ENCODE data around the gene CEBPZ. TPM values are rescaled to one million over a fixed set of nuclear protein-coding genes. Genes with fewer than 3 reads are reported as not detected.
"Not testable (repeated sequence)": the region's sequence is repeated elsewhere in the genome, so short reads cannot be mapped to it uniquely, and the experiment has no call there.

Gene CEBPZ
- total RNA-seq, 1 donor from 2014 or later: 20.2 TPM

- DNase-seq (ENCODE audit: extremely low read depth, low read depth, low spot score): no peak
Measured at GRCh38 chr2:37219046-37219445, 12.3 kb downstream of the CEBPZ start.

GRCh38 chr2:37215250-37215649 is 16.1 kb downstream of the CEBPZ start:
- no peak for DNase-seq (ENCODE audit: extremely low read depth, low read depth, low spot score)

- no peak for DNase-seq (ENCODE audit: extremely low read depth, low read depth, low spot score)
Measured at GRCh38 chr2:37211939-37212338, 19.5 kb downstream of the CEBPZ start.

GRCh38 chr2:37211212-37211611 is 20.2 kb downstream of the CEBPZ start:
- no peak for DNase-seq (ENCODE audit: extremely low read depth, low read depth, low spot score)

GRCh38 chr2:37206760-37207159 is 24.6 kb downstream of the CEBPZ start:
- not testable (repeated sequence) for DNase-seq (ENCODE audit: extremely low read depth, low read depth, low spot score)

- DNase-seq (ENCODE audit: extremely low read depth, low read depth, low spot score): no peak
Measured at GRCh38 chr2:37205689-37206341, 25.6 kb downstream of the CEBPZ start.

- DNase-seq (ENCODE audit: extremely low read depth, low read depth, low spot score): not testable (repeated sequence)
Measured at GRCh38 chr2:37205071-37205661, 26.2 kb downstream of the CEBPZ start.

GRCh38 chr2:37203708-37204107 is 27.7 kb downstream of the CEBPZ start:
- DNase-seq (ENCODE audit: extremely low read depth, low read depth, low spot score): no peak

- DNase-seq (ENCODE audit: extremely low read depth, low read depth, low spot score): no peak
Measured at GRCh38 chr2:37201766-37202165, 29.6 kb downstream of the CEBPZ start.

GRCh38 chr2:37201208-37201607 is 30.2 kb downstream of the CEBPZ start:
- DNase-seq (ENCODE audit: extremely low read depth, low read depth, low spot score): no peak

- DNase-seq (ENCODE audit: extremely low read depth, low read depth, low spot score): no peak
Measured at GRCh38 chr2:37198681-37199065, 32.7 kb downstream of the CEBPZ start.

GRCh38 chr2:37196320-37197195 is 34.8 kb downstream of the CEBPZ start, which contains the start of gene CEBPZOS:
Gene CEBPZOS, plus strand, starts transcription at chr2:37196496. Its CDS starts 3,209 bp downstream, at chr2:37199705.
- DNase-seq (ENCODE audit: extremely low read depth, low read depth, low spot score): peak; percentile 44

GRCh38 chr2:37195862-37196319 is 35.5 kb downstream of the CEBPZ start:
- not testable (repeated sequence) for DNase-seq (ENCODE audit: extremely low read depth, low read depth, low spot score)

- no peak for DNase-seq (ENCODE audit: extremely low read depth, low read depth, low spot score)
Measured at GRCh38 chr2:37192551-37192950, 38.8 kb downstream of the CEBPZ start.

- no peak for DNase-seq (ENCODE audit: extremely low read depth, low read depth, low spot score)
Measured at GRCh38 chr2:37191747-37192146, 39.6 kb downstream of the CEBPZ start.

GRCh38 chr2:37191253-37191652 is 40.1 kb downstream of the CEBPZ start:
- no peak for DNase-seq (ENCODE audit: extremely low read depth, low read depth, low spot score)

GRCh38 chr2:37190290-37190689 is 41.1 kb downstream of the CEBPZ start:
- DNase-seq (ENCODE audit: extremely low read depth, low read depth, low spot score): no peak

- no peak for DNase-seq (ENCODE audit: extremely low read depth, low read depth, low spot score)
Measured at GRCh38 chr2:37189452-37190153, 41.8 kb downstream of the CEBPZ start.

GRCh38 chr2:37188570-37188969 is 42.8 kb downstream of the CEBPZ start, which contains the start of gene SULT6B1:
Gene SULT6B1, minus strand, starts transcription at chr2:37188670. Its CDS starts 30 bp downstream, at chr2:37188640.
- DNase-seq (ENCODE audit: extremely low read depth, low read depth, low spot score): no peak

All from glomerular endothelial cell (primary cell).